ENCODE data around the gene WDFY2. TPM values are rescaled to one million over a fixed set of nuclear protein-coding genes. Genes with fewer than 3 reads are reported as not detected.

WDFY2 gene
- total and polyA plus RNA-seq, 2 of the 13 experiments (the other 11 are each of a cell fraction or from before 2014, with no cell fraction given): 22.6 to 27.0 TPM

DNA sequence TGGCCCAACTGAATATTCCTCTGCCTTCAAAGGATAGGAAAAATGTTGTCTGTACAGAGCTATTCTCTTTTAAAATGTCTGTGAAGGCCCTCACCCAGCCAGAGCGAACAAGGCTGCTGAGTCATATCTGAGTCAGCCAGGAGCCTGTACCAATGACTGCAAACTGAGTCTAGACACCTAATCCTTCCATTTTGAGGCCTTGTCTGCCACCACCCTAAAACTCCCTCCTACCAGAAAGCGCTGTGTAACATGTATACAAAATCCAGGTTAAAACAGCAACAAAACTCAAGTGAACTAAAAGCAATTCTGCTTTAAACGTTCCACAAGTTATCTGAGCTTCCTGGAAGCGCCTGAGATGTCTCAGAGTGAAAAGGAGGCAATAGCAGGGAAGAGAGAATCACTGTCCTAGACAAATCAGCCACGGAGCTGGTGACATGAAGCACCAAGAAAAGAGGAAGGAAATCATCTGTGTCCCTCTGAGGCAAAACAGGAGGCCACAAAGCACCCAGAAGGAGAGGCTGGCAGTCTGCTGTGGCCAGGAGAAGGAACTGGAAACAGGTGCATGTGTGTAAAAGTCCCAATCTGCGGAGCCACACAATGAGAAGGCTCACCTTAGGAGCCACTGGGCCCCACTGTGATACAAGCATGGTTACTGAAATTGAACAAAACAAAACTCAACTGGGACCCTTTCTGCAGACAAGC, 209.5 kb downstream of the WDFY2 start (continued):
- TF ChIP-seq, protein P1, sequence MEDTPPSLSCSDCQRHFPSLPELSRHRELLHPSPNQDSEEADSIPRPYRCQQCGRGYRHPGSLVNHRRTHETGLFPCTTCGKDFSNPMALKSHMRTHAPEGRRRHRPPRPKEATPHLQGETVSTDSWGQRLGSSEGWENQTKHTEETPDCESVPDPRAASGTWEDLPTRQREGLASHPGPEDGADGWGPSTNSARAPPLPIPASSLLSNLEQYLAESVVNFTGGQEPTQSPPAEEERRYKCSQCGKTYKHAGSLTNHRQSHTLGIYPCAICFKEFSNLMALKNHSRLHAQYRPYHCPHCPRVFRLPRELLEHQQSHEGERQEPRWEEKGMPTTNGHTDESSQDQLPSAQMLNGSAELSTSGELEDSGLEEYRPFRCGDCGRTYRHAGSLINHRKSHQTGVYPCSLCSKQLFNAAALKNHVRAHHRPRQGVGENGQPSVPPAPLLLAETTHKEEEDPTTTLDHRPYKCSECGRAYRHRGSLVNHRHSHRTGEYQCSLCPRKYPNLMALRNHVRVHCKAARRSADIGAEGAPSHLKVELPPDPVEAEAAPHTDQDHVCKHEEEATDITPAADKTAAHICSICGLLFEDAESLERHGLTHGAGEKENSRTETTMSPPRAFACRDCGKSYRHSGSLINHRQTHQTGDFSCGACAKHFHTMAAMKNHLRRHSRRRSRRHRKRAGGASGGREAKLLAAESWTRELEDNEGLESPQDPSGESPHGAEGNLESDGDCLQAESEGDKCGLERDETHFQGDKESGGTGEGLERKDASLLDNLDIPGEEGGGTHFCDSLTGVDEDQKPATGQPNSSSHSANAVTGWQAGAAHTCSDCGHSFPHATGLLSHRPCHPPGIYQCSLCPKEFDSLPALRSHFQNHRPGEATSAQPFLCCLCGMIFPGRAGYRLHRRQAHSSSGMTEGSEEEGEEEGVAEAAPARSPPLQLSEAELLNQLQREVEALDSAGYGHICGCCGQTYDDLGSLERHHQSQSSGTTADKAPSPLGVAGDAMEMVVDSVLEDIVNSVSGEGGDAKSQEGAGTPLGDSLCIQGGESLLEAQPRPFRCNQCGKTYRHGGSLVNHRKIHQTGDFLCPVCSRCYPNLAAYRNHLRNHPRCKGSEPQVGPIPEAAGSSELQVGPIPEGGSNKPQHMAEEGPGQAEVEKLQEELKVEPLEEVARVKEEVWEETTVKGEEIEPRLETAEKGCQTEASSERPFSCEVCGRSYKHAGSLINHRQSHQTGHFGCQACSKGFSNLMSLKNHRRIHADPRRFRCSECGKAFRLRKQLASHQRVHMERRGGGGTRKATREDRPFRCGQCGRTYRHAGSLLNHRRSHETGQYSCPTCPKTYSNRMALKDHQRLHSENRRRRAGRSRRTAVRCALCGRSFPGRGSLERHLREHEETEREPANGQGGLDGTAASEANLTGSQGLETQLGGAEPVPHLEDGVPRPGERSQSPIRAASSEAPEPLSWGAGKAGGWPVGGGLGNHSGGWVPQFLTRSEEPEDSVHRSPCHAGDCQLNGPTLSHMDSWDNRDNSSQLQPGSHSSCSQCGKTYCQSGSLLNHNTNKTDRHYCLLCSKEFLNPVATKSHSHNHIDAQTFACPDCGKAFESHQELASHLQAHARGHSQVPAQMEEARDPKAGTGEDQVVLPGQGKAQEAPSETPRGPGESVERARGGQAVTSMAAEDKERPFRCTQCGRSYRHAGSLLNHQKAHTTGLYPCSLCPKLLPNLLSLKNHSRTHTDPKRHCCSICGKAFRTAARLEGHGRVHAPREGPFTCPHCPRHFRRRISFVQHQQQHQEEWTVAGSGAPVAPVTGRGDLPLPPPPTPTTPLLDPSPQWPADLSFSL (CRISPR knock-in tag; IDR thresholded peaks at IDR 0.05): no peak

DNA sequence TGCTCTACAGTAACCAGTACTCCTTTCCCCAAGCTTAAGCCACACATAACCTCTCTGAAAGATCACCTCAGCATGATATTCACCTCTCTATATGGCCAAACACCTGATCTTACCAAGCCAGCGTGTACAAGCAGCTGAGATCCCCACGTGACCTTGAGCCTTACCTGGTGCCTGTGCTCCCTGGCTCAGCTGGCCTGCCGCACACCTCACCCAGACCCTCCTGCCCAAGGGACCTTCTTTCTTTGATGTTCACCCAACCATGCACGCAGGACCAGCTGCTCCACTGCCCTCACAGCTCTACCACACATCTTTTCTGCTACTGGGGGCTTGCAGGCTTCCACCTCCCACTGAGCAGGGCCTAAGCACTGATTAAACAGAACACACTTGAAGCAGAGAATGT, 210.7 kb downstream of the WDFY2 start:
- CTCF ChIA-PET (ENCODE audit: low intra/inter-chr PET ratio, low total read pairs): no interaction called here
- POLR2A ChIA-PET: no interaction called here
- in situ Hi-C loops (cut with HindIII; ENCODE audit: extremely low pct_ligation_motif_present, low pct_unique_long_range_greater_than_20kb): loop anchor here (10.0 kb wide), 2 partner anchors 350 to 670 kb away; no protein-coding TSS in a partner anchor
- intact Hi-C loops (cut with micrococcal nuclease; ENCODE audit: unreplicated experiment): loop anchor here (5.0 kb wide), 3 partner anchors 208 to 668 kb away; no protein-coding TSS in a partner anchor
- ATAC-seq (no peak), DNase-seq (ENCODE audit: low spot score) (no peak), FAIRE-seq (no peak)
- H3K9me3 ChIP-seq (ENCODE audit: low read length): no peaks in the 10 kb centered on the region
- 0 out of 5 replicates have a peak, but pooled peaks cover 0 to 1% of the 10 kb centered on the region in 2 experiments for H3K36me3 ChIP-seq (replicated peaks in 1 of 2; ENCODE audit: control insufficient read depth in 1 of 2, insufficient read depth in 2 of 2, low read length in 2 of 2)
- TF ChIP-seq, protein P2, sequence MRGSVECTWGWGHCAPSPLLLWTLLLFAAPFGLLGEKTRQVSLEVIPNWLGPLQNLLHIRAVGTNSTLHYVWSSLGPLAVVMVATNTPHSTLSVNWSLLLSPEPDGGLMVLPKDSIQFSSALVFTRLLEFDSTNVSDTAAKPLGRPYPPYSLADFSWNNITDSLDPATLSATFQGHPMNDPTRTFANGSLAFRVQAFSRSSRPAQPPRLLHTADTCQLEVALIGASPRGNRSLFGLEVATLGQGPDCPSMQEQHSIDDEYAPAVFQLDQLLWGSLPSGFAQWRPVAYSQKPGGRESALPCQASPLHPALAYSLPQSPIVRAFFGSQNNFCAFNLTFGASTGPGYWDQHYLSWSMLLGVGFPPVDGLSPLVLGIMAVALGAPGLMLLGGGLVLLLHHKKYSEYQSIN (CRISPR knock-in tag; IDR thresholded peaks at IDR 0.05; ENCODE audit: borderline replicate concordance): no peak
- no peak for TF ChIP-seq RBFOX2 (IDR thresholded peaks at IDR 0.05; ENCODE audit: low read depth, low read length)
- TF ChIP-seq, protein P3, sequence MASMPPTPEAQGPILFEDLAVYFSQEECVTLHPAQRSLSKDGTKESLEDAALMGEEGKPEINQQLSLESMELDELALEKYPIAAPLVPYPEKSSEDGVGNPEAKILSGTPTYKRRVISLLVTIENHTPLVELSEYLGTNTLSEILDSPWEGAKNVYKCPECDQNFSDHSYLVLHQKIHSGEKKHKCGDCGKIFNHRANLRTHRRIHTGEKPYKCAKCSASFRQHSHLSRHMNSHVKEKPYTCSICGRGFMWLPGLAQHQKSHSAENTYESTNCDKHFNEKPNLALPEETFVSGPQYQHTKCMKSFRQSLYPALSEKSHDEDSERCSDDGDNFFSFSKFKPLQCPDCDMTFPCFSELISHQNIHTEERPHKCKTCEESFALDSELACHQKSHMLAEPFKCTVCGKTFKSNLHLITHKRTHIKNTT (CRISPR knock-in tag; IDR thresholded peaks at IDR 0.05): no peak
- TF ChIP-seq ZNF44 (CRISPR knock-in tag; IDR thresholded peaks at IDR 0.05): no peak
- TF ChIP-seq SNAPC2 (CRISPR knock-in tag; IDR thresholded peaks at IDR 0.05): no peak
- no peak for TF ChIP-seq ZBTB42 (CRISPR knock-in tag; IDR thresholded peaks at IDR 0.05)
- no peak for TF ChIP-seq GATAD2A (CRISPR knock-in tag; IDR thresholded peaks at IDR 0.05)
- no peak for TF ChIP-seq ZMYM2 (CRISPR knock-in tag; IDR thresholded peaks at IDR 0.05)
- TF ChIP-seq RORA (CRISPR knock-in tag; IDR thresholded peaks at IDR 0.05): no peak
- no peak for TF ChIP-seq RXRA (CRISPR knock-in tag; IDR thresholded peaks at IDR 0.05)
- TF ChIP-seq ZBTB21 (CRISPR knock-in tag; IDR thresholded peaks at IDR 0.05): no peak
- H3K27ac ChIP-seq (ENCODE audit: extremely low read length, insufficient read depth, low read length): no peak overlapping the region
- H3K27me3 ChIP-seq (ENCODE audit: control insufficient read depth in 1 of 2, insufficient read depth in 2 of 2, low read length in 2 of 2): no peaks in the 10 kb centered on the region
- no TSS peak for BruUV-seq (replicated peaks)
- H3K4me2 ChIP-seq (ENCODE audit: low read depth, low read length): no peak overlapping the region
- 63% methylated on average over 4 of the region's 4 CpGs for WGBS (ENCODE audit: low lambda C conversion rate)
- H2AFZ ChIP-seq (ENCODE audit: low read length): no peak overlapping the region
- no peak overlapping the region for H3K4me3 ChIP-seq (replicated peaks in 1 of 3; ENCODE audit: insufficient read depth in 1 of 3, low read depth in 2 of 3, low read length in 3 of 3)
- H3K79me2 ChIP-seq (ENCODE audit: insufficient read depth, low read length): no peaks in the 10 kb centered on the region
- no peak overlapping the region for H3K9ac ChIP-seq (ENCODE audit: insufficient read depth, low read depth, low read length)
- 0 out of 2 replicates have a peak, but pooled peaks cover 4% of the 10 kb centered on the region for H3K4me1 ChIP-seq (ENCODE audit: insufficient read depth, low read length)
- H4K20me1 ChIP-seq (ENCODE audit: insufficient read depth, low read length): no peaks in the 10 kb centered on the region

All from HepG2 (cell line).